WERI-Rb-1 (cell line): ENCODE results near the gene ASIC4.

ENCODE experiments used
- DNase-seq: peaks from one replicate; pipeline ENCODE4 v3.0.0-alpha.2; 2020
- H3K27ac ChIP-seq: fragments of 250-450 bp; sonication (Bioruptor Pico); 2 replicates; pipeline ENCODE4 v1.5.1; 2020; ENCODE audit warnings: mild to moderate bottlenecking, moderate library complexity
- H3K27me3 ChIP-seq: fragments of 250-450 bp; sonication (Bioruptor Pico); 2 replicates; pipeline ENCODE4 v1.5.1; 2021; ENCODE audit warnings: mild to moderate bottlenecking, low read depth, moderate library complexity; ENCODE audit not compliant: insufficient read depth, severe bottlenecking
- H3K36me3 ChIP-seq: fragments of 250-450 bp; sonication (Bioruptor Pico); 2 replicates; pipeline ENCODE4 v1.5.1; 2020; ENCODE audit warnings: mild to moderate bottlenecking, moderate library complexity
- H3K4me3 ChIP-seq: 2 replicates; pipeline ENCODE4 v1.5.1; 2011; ENCODE audit warnings: low read depth, mild to moderate bottlenecking, control low read depth, low read length
- H3K9me3 ChIP-seq: fragments of 250-450 bp; sonication (Bioruptor Pico); 2 replicates; pipeline ENCODE4 v1.5.1; 2021; ENCODE audit warnings: mild to moderate bottlenecking, moderate library complexity; ENCODE audit not compliant: severe bottlenecking
- CTCF ChIP-seq: IDR thresholded peaks from 2 replicates; pipeline ENCODE4 v1.5.1; 2011; ENCODE audit warnings: low read depth, mild to moderate bottlenecking, control low read depth, inconsistent platforms, low read length

The ASIC4 gene

GRCh38 chr2:219533930-219534661, 19.8 kb downstream of the ASIC4 start:
- Histone ChIP-seq H3K4me3 (no peak overlapping the region), H3K9me3 (no peaks in the 10 kb centered on the region), H3K36me3 (peaks cover 40% of the 10 kb centered on the region), H3K27me3 (no peaks in the 10 kb centered on the region), H3K27ac (no peak overlapping the region)
- no peak for TF ChIP-seq CTCF
- no peak for DNase-seq

DNA sequence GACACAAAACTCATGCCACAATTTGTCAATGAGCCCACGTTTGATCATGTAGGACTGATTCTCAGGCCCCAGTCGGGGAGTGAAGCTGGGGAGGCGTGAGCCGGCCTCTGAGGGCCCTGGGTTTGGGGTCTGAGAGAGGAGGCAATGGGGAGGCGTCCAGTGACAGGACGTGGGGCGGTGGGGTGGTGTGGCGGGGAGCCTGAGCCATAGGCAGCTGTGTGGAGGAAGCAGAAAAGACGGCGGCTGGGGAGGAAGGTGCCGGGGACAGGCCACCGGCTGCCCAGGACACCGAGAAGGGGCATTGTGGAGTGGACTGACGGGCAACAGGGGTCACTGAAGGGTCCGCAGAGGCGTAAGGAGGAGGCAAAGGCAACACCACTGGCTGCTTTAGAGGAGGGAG, 22.1 kb downstream of the ASIC4 start:
- no peak for TF ChIP-seq CTCF
- Histone ChIP-seq H3K27me3 (no peaks in the 10 kb centered on the region), H3K9me3 (no peaks in the 10 kb centered on the region), H3K36me3 (peaks cover 63% of the 10 kb centered on the region), H3K4me3 (no peak overlapping the region), H3K27ac (no peak overlapping the region)
- no peak for DNase-seq

DNA sequence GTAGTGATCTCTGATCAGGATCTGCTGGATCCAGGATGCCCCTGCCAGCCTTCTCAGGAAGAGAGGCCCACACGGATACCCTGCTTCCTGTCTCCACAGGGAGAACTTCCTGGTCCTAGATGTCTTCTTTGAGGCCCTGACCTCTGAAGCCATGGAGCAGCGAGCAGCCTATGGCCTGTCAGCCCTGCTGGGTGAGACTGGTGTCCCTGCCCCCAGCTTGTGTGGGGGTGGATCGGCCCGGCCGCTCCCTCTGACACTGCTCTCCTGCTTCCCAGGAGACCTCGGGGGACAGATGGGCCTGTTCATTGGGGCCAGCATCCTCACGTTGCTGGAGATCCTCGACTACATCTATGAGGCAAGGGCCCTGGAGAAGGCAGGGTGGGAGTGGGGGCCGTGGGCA, 22.7 kb downstream of the ASIC4 start:
- no peak overlapping the region for H3K4me3 ChIP-seq
- no peak for TF ChIP-seq CTCF

DNA sequence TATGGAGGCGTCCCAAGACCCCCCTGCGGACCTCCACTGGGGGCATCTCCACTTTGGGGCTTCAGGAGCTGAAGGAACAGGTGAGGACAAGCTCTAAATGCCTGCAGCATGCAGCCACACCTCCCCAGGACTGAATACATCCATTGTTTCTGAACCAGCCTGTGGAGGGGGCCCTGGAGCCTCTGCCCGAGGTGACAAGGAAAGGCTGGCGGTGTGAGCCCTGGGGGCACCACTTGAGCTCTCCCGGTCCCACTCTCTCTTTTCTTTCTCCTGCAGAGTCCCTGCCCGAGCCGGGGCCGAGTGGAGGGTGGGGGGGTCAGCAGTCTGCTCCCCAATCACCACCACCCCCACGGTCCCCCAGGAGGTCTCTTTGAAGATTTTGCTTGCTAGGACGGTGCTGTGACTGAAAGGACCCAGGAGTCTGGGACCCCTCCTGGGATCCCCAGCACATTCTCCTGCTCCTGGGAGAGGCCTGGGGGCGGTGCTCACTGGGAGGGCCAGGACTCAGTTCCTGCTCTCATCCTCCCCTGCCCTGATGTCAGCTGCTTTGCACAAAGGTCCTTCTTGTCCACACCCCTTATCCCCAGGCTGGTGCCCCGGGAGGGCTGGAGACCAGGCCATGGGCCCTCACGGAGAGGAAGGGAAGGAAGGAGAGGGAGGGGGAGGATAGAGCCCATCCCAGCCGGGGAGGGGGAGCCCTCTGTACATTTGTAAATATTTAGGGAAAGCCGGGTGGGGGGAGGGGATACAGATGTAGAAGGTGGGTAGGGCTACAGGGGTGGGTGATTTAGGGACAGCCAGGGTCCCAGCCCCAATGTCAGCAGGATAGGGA, 23.6 kb downstream of the ASIC4 start:
- Histone ChIP-seq H3K27ac (no peak overlapping the region), H3K27me3 (no peaks in the 10 kb centered on the region), H3K36me3 (peaks cover 55% of the 10 kb centered on the region), H3K4me3 (no peak overlapping the region), H3K9me3 (no peaks in the 10 kb centered on the region)
- no peak for DNase-seq
- no peak for TF ChIP-seq CTCF

More for the DNA sequence above, 22.7 kb downstream of the ASIC4 start:
- Histone ChIP-seq H3K27me3 (no peaks in the 10 kb centered on the region), H3K9me3 (no peaks in the 10 kb centered on the region), H3K36me3 (peaks cover 62% of the 10 kb centered on the region), H3K27ac (no peak overlapping the region)
- no peak for DNase-seq

DNA sequence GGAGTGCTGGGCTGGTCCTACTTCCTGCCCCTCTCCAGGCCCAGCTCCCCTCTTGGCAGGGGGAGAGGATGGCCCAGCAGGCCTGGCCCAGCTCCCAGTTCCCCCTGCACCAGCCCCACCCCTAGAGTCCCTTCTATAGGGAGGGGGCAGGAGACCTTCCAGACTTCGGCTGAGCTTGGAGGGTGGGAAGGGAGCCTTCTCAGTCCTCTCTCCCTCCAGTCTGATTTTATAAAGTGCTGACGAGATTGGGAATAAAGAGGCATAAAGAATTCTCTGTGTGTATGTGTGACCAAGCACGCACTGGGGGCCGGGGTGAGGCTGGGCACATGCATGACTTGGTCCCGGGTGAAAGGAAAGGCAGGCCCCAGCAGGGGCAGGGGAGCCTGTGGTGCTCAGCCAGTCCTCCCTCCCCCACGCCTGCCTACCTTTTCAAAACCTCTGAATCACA, 24.2 kb downstream of the ASIC4 start:
- peaks cover 51% of the 10 kb centered on the region for H3K36me3 ChIP-seq
- H3K27ac ChIP-seq: no peak overlapping the region
- TF ChIP-seq CTCF: no peak
- H3K9me3 ChIP-seq: no peaks in the 10 kb centered on the region
- DNase-seq: no peak
- H3K4me3 ChIP-seq: no peak overlapping the region
- H3K27me3 ChIP-seq: no peaks in the 10 kb centered on the region
